ENCODE measurements around the gene CCDC93.

Gene CCDC93

DNA sequence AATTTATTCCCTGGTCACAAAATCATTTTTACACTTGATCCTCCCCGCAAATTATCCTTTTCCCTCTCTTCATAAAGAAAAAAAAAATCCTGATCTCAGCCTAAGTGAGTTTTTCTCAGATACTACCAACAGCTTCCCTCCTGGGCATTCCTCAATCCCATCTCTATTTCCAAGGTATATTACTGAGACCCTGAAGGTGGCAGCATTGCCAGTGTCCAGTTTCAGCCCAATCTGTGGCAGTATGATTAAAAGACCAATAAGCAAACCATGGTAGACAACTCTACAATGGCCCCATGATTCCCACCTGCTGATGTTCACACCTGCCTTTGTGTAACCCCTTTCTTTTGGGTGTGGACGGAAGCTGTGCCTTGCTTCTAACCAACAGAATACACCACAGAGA is 45.1 kb downstream of the CCDC93 start:
- H3K27ac ChIP-seq = no peak overlapping the region
- TF ChIP-seq, protein P1, sequence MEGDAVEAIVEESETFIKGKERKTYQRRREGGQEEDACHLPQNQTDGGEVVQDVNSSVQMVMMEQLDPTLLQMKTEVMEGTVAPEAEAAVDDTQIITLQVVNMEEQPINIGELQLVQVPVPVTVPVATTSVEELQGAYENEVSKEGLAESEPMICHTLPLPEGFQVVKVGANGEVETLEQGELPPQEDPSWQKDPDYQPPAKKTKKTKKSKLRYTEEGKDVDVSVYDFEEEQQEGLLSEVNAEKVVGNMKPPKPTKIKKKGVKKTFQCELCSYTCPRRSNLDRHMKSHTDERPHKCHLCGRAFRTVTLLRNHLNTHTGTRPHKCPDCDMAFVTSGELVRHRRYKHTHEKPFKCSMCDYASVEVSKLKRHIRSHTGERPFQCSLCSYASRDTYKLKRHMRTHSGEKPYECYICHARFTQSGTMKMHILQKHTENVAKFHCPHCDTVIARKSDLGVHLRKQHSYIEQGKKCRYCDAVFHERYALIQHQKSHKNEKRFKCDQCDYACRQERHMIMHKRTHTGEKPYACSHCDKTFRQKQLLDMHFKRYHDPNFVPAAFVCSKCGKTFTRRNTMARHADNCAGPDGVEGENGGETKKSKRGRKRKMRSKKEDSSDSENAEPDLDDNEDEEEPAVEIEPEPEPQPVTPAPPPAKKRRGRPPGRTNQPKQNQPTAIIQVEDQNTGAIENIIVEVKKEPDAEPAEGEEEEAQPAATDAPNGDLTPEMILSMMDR (conservative IDR thresholded peaks at IDR 0.05) = peak; percentile 54

DNA sequence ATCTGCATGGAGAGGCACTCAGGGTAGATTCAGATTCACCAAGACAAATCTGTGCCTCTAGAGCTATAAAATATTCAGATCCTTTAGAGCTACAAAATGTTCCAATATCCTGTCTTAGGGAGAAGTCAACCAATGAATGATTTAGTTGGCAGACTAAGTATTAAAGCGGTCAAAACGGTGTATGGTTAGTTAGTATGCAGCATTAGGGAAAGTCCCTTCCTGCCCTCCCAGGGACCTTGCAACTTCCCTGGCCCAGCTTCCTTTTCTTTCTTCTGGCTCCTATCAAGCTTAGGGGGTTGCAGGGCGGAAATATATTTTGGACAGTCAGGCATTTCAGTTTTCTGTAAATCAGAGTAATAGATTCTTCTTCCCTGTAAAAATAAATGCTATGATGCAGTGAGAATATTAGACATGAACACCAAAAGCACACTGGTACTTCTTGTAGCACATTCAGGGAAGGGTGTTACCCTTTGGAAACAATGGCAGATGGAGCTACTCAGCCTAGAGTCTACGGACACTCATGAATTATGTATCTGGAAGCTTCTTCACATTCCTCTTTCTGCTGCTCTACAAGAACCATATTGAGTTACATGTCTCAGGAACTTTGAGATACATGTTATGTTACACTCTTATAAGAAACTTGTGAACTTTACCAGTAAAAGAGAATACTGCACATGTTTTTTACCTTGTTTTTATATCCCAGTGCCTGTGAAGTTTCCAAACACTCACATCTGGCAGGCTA is 45.7 kb downstream of the CCDC93 start:
- TF ChIP-seq, protein P1 (conservative IDR thresholded peaks at IDR 0.05) = no peak
- H3K27ac ChIP-seq = no peak overlapping the region

DNA sequence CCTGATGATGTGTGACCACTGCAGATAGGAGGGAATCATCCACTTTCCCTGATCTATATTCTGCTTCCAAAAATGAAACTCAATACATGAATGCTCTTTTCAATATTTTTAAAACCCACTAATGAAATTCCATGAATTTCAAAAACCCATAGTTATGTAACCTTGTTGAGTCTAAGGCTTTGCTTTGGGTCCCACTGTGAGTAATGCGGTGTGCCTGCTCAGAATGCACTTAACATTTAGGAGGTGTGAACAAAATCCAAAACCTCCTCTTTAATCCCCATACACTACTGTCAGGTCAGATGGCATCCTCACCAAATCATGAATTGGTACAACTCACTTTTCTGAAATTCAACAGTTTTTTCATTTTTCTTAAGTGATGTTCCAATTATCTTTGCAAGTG is 50.4 kb downstream of the CCDC93 start:
- H3K27ac ChIP-seq = no peak overlapping the region
- TF ChIP-seq, protein P1 (conservative IDR thresholded peaks at IDR 0.05) = no peak

DNA sequence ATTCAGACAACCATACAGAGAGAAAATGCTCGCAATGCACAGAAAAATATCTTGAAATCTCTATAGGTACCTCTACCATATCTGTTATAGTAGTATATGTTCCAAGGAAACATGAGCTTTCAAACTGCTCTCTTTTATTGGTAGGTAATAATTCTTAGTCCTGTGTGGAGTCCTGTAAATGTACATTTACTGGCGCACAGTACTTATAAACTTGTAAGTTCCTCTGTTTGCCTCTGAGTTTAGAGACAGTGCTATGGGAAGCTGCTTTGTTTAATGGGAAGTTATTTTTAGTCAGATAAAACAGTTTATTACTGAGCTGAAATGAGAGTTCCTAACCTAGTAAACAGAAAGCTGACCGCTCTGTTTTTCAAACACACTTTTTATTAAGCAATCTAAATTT is 52.7 kb downstream of the CCDC93 start:
- no peak overlapping the region for H3K27ac ChIP-seq
- TF ChIP-seq, protein P1 (conservative IDR thresholded peaks at IDR 0.05) = no peak

DNA sequence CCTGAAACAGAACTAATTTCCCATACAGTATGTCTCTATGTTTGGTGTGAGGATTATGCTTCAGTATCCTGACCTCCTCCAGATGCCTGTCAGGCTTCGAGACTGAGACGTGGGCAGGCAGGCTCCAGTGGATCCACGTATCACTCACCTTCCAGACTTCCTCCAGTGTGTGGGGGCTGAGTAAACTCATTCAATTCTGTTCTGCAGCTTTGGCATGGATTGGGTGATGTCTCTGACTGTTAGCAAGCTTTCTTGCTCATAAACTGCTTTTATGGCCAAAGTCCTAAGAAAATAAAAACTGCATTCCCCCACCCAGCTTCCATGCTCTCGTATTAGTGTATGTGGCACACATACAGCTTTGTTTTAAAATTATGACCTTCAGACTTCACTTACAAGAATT is 53.6 kb downstream of the CCDC93 start:
- TF ChIP-seq, protein P1 (conservative IDR thresholded peaks at IDR 0.05) = no peak
- no peak overlapping the region for H3K27ac ChIP-seq

DNA sequence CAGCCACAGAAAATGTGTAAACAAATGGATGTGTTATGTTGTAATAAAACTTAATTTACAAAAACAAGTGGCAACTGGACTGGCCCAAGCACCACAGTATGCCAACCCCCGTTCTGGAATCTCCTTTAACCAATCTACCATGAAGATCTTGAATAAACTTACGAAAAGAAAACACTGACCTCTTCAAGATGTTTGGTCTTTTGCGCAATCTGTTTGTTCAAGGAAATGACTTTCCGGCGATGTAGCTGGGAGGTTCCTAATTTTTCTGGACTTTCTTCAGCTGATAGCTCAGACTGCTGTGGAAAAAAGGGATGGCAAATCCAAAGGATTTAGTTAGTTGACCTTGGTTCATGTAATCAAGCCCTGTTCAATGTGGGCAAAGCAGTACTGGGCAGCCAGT is 55.7 kb downstream of the CCDC93 start:
- TF ChIP-seq, protein P1 (conservative IDR thresholded peaks at IDR 0.05) = no peak
- no peak overlapping the region for H3K27ac ChIP-seq

DNA sequence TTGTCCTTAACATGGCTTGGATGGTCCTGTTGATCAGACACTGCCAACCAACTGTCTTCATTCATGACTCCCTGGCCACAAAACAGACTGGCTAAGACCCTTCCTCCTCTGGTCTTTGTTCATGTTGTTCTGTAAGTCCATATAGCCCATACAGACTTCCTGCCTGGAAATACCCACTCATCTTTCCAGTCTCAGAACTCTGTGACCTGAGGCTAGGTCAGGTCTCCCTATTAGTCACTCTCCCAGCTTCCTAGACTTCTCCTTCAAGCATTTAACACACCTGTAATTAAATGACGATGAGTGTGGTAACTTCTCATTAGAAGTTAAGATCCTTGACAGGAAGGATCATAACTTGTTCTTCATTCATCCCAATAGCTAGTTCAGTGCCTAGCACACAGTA is 56.3 kb downstream of the CCDC93 start:
- TF ChIP-seq, protein P1 (conservative IDR thresholded peaks at IDR 0.05) = no peak
- H3K27ac ChIP-seq = no peak overlapping the region

All from VCaP (cell line).